CD14-positive monocyte (primary cell): ENCODE data around the gene PSMF1. TPM values are rescaled to one million over a fixed set of nuclear protein-coding genes. Genes with fewer than 3 reads are reported as not detected.

Source experiments
- DNase-seq, 3 donors: peaks; one replicate each; pipeline ENCODE4 v3.0.0-alpha.2; 2011 to 2022
- H2AFZ ChIP-seq: 2 replicates; pipeline ENCODE4 v1.6.0; 2012; ENCODE audit warnings: mild to moderate bottlenecking, low read depth, low read length, inconsistent platforms; ENCODE audit not compliant: insufficient read depth, poor library complexity, severe bottlenecking
- H3K27ac ChIP-seq, 2 donors: 1 replicate in 1 of 2; 2 replicates in 1 of 2; pipeline ENCODE4 v1.5.1; 2012 to 2013; ENCODE audit warnings: low read length in 2 of 2, control low read depth in 1 of 2, inconsistent platforms in 1 of 2, low read depth in 1 of 2, mild to moderate bottlenecking in 1 of 2
- H3K27me3 ChIP-seq, 2 donors: one replicate each; pipeline versions ENCODE4 v1.6.0 to v1.6.1; 2011 to 2013; ENCODE audit warnings: low read length in 2 of 2; ENCODE audit not compliant: control insufficient read depth in 2 of 2, insufficient read depth in 2 of 2
- H3K36me3 ChIP-seq, 2 donors: replicated peaks in 1 of 2; 1 replicate in 1 of 2; 2 replicates in 1 of 2; pipeline versions ENCODE4 v1.5.1 to v1.6.1; 2012 to 2013; ENCODE audit warnings: low read length in 2 of 2, control low read depth in 1 of 2, inconsistent platforms in 1 of 2, mild to moderate bottlenecking in 1 of 2; ENCODE audit not compliant: insufficient read depth in 2 of 2, control insufficient read depth in 1 of 2
- H3K4me1 ChIP-seq, 2 donors: 1 replicate in 1 of 2; 2 replicates in 1 of 2; pipeline versions ENCODE4 v1.5.1 to v1.6.1; 2012 to 2013; ENCODE audit warnings: low read length in 2 of 2, control low read depth in 1 of 2, inconsistent platforms in 1 of 2, mild to moderate bottlenecking in 1 of 2, moderate library complexity in 1 of 2; ENCODE audit not compliant: insufficient read depth in 2 of 2, control insufficient read depth in 1 of 2
- H3K4me2 ChIP-seq: replicated peaks from 2 replicates; pipeline ENCODE3; 2012; ENCODE audit warnings: low read length, moderate library complexity, mild to moderate bottlenecking; ENCODE audit not compliant: poor library complexity, severe bottlenecking; ENCODE audit errors: extremely low read depth
- H3K4me3 ChIP-seq, 3 experiments: fragments of 200-600 bp in 1 of 3; sonication (generic) in 1 of 3; replicated peaks in 1 of 3; 1 replicate in 2 of 3; 2 replicates in 1 of 3; pipeline ENCODE4 v1.5.1; 2011 to 2013; ENCODE audit warnings: low read length in 3 of 3, mild to moderate bottlenecking in 3 of 3, control low read depth in 2 of 3, low read depth in 2 of 3, inconsistent platforms in 1 of 3, moderate library complexity in 1 of 3
- H3K79me2 ChIP-seq: 2 replicates; pipeline ENCODE4 v1.6.0; 2012; ENCODE audit warnings: mild to moderate bottlenecking, control low read depth, inconsistent platforms, low read length, moderate library complexity; ENCODE audit not compliant: insufficient read depth
- H3K9ac ChIP-seq: 2 replicates; pipeline ENCODE4 v1.6.0; 2017; ENCODE audit warnings: low read length, mild to moderate bottlenecking; ENCODE audit not compliant: insufficient read depth, poor library complexity, severe bottlenecking
- H3K9me3 ChIP-seq, 2 donors: replicated peaks in 1 of 2; 1 replicate in 1 of 2; 2 replicates in 1 of 2; pipeline versions ENCODE4 v1.5.1 to v1.6.1; 2012 to 2013; ENCODE audit warnings: low read length in 2 of 2, control low read depth in 1 of 2; ENCODE audit not compliant: control insufficient read depth in 1 of 2, insufficient read depth in 1 of 2
- H4K20me1 ChIP-seq: 2 replicates; pipeline ENCODE4 v1.6.0; 2012; ENCODE audit warnings: mild to moderate bottlenecking, low read length, control low read depth, moderate library complexity; ENCODE audit not compliant: insufficient read depth
- H3K27ac Mint-ChIP-seq, 7 donors: one replicate each; pipeline ENCODE4 v1.8.0; 2020; ENCODE audit warnings: mild to moderate bottlenecking in 7 of 7, mixed read lengths in 7 of 7, moderate library complexity in 6 of 7, inconsistent platforms in 2 of 7
- H3K27me3 Mint-ChIP-seq, 3 donors: one replicate each; pipeline ENCODE4 v1.8.0; 2021 to 2022; ENCODE audit warnings: low read depth in 3 of 3, mild to moderate bottlenecking in 3 of 3, mixed read lengths in 3 of 3, moderate library complexity in 3 of 3, inconsistent platforms in 1 of 3
- H3K36me3 Mint-ChIP-seq, 2 donors: one replicate each; pipeline ENCODE4 v1.8.0; 2020; ENCODE audit warnings: mixed read lengths in 2 of 2, inconsistent platforms in 1 of 2, mild to moderate bottlenecking in 1 of 2
- H3K4me1 Mint-ChIP-seq: one replicate; pipeline ENCODE4 v1.8.0; 2020; ENCODE audit warnings: mild to moderate bottlenecking, mixed read lengths
- H3K4me3 Mint-ChIP-seq, 2 donors: one replicate each; pipeline ENCODE4 v1.8.0; 2020; ENCODE audit warnings: mild to moderate bottlenecking in 2 of 2, mixed read lengths in 2 of 2, moderate library complexity in 1 of 2
- H3K9me3 Mint-ChIP-seq, 7 donors: one replicate each; pipeline ENCODE4 v1.8.0; 2020 to 2022; ENCODE audit warnings: mixed read lengths in 7 of 7, mild to moderate bottlenecking in 6 of 7, moderate library complexity in 6 of 7, inconsistent platforms in 2 of 7
- WGBS: methylation state at CpG from one replicate; pipeline ENCODE4 v1.1.5; 2013; ENCODE audit warnings: missing lambda C conversion rate; ENCODE audit not compliant: insufficient coverage; 5-methylcytosine and 5-hydroxymethylcytosine counted together
- intact Hi-C, 2 donors: fragments of 100-400 bp; cut with micrococcal nuclease; formaldehyde crosslinking; loops; one replicate each; pipeline versions ENCODE4 v1.15.0 to v1.15.1; 2023
- polyA plus RNA-seq, 3 donors: library from polyadenylated mRNA; depleted of rRNA in 1 of 3; unstranded in 2 of 3; stranded (reverse) in 1 of 3; fragments of 300-500 nt in 2 of 3; fragments of >200 nt in 1 of 3; fragmentation: Illumina TruSeq in 2 of 3; gene quantifications; 1 replicate in 2 of 3; 2 replicates in 1 of 3; pipeline ENCODE4 v1.2.3, GENCODE V29; 2012 to 2021
- TF ChIP-seq, protein P1 (sequence below): fragments of 200-600 bp; IDR thresholded peaks from one replicate; pipeline ENCODE4 v1.8.0; 2022; ENCODE audit warnings: antibody characterized with exemption, mild to moderate bottlenecking

Gene PSMF1
- polyA plus RNA-seq, 3 donors = 103 to 349 (median 138) TPM

- Mint-ChIP-seq H3K27ac (peak overlapping the region; percentile 71 to 96 (median 92)), H3K36me3 (peaks cover 32 to 33% of the 10 kb centered on the region in 2 donors), H3K27me3 (peaks cover 2 to 4% (median 2%) of the 10 kb centered on the region in 3 donors), H3K4me1 (peaks cover 53% of the 10 kb centered on the region), H3K4me3 (peak overlapping the region; percentile 91 to 93), H3K9me3 (no peaks in the 10 kb centered on the region)
- Histone ChIP-seq H3K36me3 (peaks cover 10 to 13% of the 10 kb centered on the region in 2 donors), H3K4me1 (peaks cover 45 to 51% of the 10 kb centered on the region in 2 donors), H3K9ac (peak overlapping the region; percentile 89), H3K27me3 (no peaks in the 10 kb centered on the region), H3K4me3 (peak overlapping the region; percentile 59 to 94 (median 82)), H3K4me2 (peak overlapping the region; percentile 88), H2AFZ (peak overlapping the region; percentile 96), H3K79me2 (peaks cover 62% of the 10 kb centered on the region), H3K27ac (peak overlapping the region in 1 of 2 donors; percentile 85), H3K9me3 (no peaks in the 10 kb centered on the region), H4K20me1 (peaks cover 29% of the 10 kb centered on the region)
- 40% methylated on average over 3 of the region's 3 CpGs for WGBS
- DNase-seq = no peak
- TF ChIP-seq, protein P1, sequence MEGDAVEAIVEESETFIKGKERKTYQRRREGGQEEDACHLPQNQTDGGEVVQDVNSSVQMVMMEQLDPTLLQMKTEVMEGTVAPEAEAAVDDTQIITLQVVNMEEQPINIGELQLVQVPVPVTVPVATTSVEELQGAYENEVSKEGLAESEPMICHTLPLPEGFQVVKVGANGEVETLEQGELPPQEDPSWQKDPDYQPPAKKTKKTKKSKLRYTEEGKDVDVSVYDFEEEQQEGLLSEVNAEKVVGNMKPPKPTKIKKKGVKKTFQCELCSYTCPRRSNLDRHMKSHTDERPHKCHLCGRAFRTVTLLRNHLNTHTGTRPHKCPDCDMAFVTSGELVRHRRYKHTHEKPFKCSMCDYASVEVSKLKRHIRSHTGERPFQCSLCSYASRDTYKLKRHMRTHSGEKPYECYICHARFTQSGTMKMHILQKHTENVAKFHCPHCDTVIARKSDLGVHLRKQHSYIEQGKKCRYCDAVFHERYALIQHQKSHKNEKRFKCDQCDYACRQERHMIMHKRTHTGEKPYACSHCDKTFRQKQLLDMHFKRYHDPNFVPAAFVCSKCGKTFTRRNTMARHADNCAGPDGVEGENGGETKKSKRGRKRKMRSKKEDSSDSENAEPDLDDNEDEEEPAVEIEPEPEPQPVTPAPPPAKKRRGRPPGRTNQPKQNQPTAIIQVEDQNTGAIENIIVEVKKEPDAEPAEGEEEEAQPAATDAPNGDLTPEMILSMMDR = no peak
- intact Hi-C loops = loop anchor here in 1 of 2 donors (5.0 to 10.0 kb wide), 2 partner anchors 348 to 575 kb away; partner anchors contain the start of genes CSNK2A1 and NSFL1C
These were observed 1.1 kb downstream of the PSMF1 start for GRCh38 chr20:1119524-1119923.

GRCh38 chr20:1121429-1121828 lies 3.0 kb downstream of the PSMF1 start:
- intact Hi-C loops = no loop called here
- peaks cover 75% of the 10 kb centered on the region for H3K79me2 ChIP-seq
- no peak overlapping the region for H3K4me2 ChIP-seq
- WGBS = no CpG with 5 or more reads among the region's 1 CpG
- Mint-ChIP-seq H3K4me3 (no peak overlapping the region), H3K9me3 (no peaks in the 10 kb centered on the region), H3K27ac (peak overlapping the region in 3 of 7 donors; percentile 13 to 55 (median 24)), H3K36me3 (peaks cover 48 to 51% of the 10 kb centered on the region in 2 donors), H3K27me3 (peaks cover 0 to 4% (median 2%) of the 10 kb centered on the region in 3 donors), H3K4me1 (peaks cover 66% of the 10 kb centered on the region)
- H3K27ac ChIP-seq = peak overlapping the region in 1 of 2 donors; percentile 46
- H3K9ac ChIP-seq = no peak overlapping the region
- peaks cover 29 to 31% of the 10 kb centered on the region in 2 donors for H3K36me3 ChIP-seq
- H4K20me1 ChIP-seq = peaks cover 44% of the 10 kb centered on the region
- TF ChIP-seq, protein P1 = no peak
- no peak overlapping the region for H3K4me3 ChIP-seq
- H3K9me3 ChIP-seq = no peaks in the 10 kb centered on the region
- H3K27me3 ChIP-seq = no peaks in the 10 kb centered on the region
- no peak for DNase-seq
- H2AFZ ChIP-seq = no peak overlapping the region
- H3K4me1 ChIP-seq = peaks cover 52 to 63% of the 10 kb centered on the region in 2 donors
